Measurements from ENCODE around the gene CDH11.

The CDH11 gene

GRCh38 chr16:65122724-65123395, 997 bp upstream of the CDH11 start:
- no peak for DNase-seq
- H3K36me3 Mint-ChIP-seq (ENCODE audit: low read depth) = no peaks in the 10 kb centered on the region
- H3K9me3 Mint-ChIP-seq = no peaks in the 10 kb centered on the region
- no peak overlapping the region for H3K27ac Mint-ChIP-seq
- no peak overlapping the region for H3K4me3 Mint-ChIP-seq
- no peaks in the 10 kb centered on the region for H3K4me1 Mint-ChIP-seq
- ATAC-seq = no peak
- H3K27me3 Mint-ChIP-seq = peaks cover 52% of the 10 kb centered on the region

GRCh38 chr16:65120831-65121721, 787 bp downstream of the CDH11 start:
- Mint-ChIP-seq H3K4me3 (no peak overlapping the region), H3K9me3 (no peaks in the 10 kb centered on the region), H3K27ac (no peak overlapping the region), H3K36me3 (ENCODE audit: low read depth) (no peaks in the 10 kb centered on the region), H3K27me3 (peaks cover 55% of the 10 kb centered on the region), H3K4me1 (no peaks in the 10 kb centered on the region)
- ATAC-seq (no peak), DNase-seq (no peak)

- Mint-ChIP-seq H3K36me3 (ENCODE audit: low read depth) (no peaks in the 10 kb centered on the region), H3K4me3 (no peak overlapping the region), H3K27me3 (peaks cover 55% of the 10 kb centered on the region), H3K4me1 (no peaks in the 10 kb centered on the region), H3K9me3 (no peaks in the 10 kb centered on the region), H3K27ac (no peak overlapping the region)
- DNase-seq (no peak), ATAC-seq (no peak)
These were observed 1.4 kb downstream of the CDH11 start for GRCh38 chr16:65120461-65120830.

- no peak overlapping the region for H3K4me3 Mint-ChIP-seq
- no peaks in the 10 kb centered on the region for H3K36me3 Mint-ChIP-seq (ENCODE audit: low read depth)
- ATAC-seq (no peak), DNase-seq (no peak)
- no peaks in the 10 kb centered on the region for H3K9me3 Mint-ChIP-seq
- no peak overlapping the region for H3K27ac Mint-ChIP-seq
- H3K4me1 Mint-ChIP-seq = no peaks in the 10 kb centered on the region
- H3K27me3 Mint-ChIP-seq = peaks cover 55% of the 10 kb centered on the region
These were observed 1.9 kb downstream of the CDH11 start for GRCh38 chr16:65119901-65120401.

- ATAC-seq (no peak), DNase-seq (no peak)
- H3K27ac Mint-ChIP-seq = no peak overlapping the region
- H3K4me1 Mint-ChIP-seq = no peaks in the 10 kb centered on the region
- H3K9me3 Mint-ChIP-seq = no peaks in the 10 kb centered on the region
- peaks cover 53% of the 10 kb centered on the region for H3K27me3 Mint-ChIP-seq
- no peaks in the 10 kb centered on the region for H3K36me3 Mint-ChIP-seq (ENCODE audit: low read depth)
- no peak overlapping the region for H3K4me3 Mint-ChIP-seq
These were observed 2.4 kb downstream of the CDH11 start for GRCh38 chr16:65119435-65119834.

- H3K4me3 Mint-ChIP-seq = no peak overlapping the region
- H3K36me3 Mint-ChIP-seq (ENCODE audit: low read depth) = no peaks in the 10 kb centered on the region
- H3K27me3 Mint-ChIP-seq = peaks cover 47% of the 10 kb centered on the region
- H3K4me1 Mint-ChIP-seq = no peaks in the 10 kb centered on the region
- H3K9me3 Mint-ChIP-seq = no peaks in the 10 kb centered on the region
- DNase-seq (no peak), ATAC-seq (no peak)
- no peak overlapping the region for H3K27ac Mint-ChIP-seq
These were observed 3.0 kb downstream of the CDH11 start for GRCh38 chr16:65118871-65119270.

- Mint-ChIP-seq H3K4me1 (no peaks in the 10 kb centered on the region), H3K36me3 (ENCODE audit: low read depth) (no peaks in the 10 kb centered on the region), H3K4me3 (no peak overlapping the region), H3K27me3 (peaks cover 40% of the 10 kb centered on the region), H3K27ac (no peak overlapping the region), H3K9me3 (no peaks in the 10 kb centered on the region)
- ATAC-seq = no peak
- DNase-seq = peak; percentile 47
These were observed 3.9 kb downstream of the CDH11 start for GRCh38 chr16:65117811-65118448.

- ATAC-seq (no peak), DNase-seq (no peak)
- H3K4me3 Mint-ChIP-seq = no peak overlapping the region
- H3K27ac Mint-ChIP-seq = no peak overlapping the region
- H3K27me3 Mint-ChIP-seq = peaks cover 33% of the 10 kb centered on the region
- no peaks in the 10 kb centered on the region for H3K4me1 Mint-ChIP-seq
- H3K36me3 Mint-ChIP-seq (ENCODE audit: low read depth) = no peaks in the 10 kb centered on the region
- H3K9me3 Mint-ChIP-seq = no peaks in the 10 kb centered on the region
These were observed 4.9 kb downstream of the CDH11 start for GRCh38 chr16:65116818-65117430.

GRCh38 chr16:65116216-65116615, 5.6 kb downstream of the CDH11 start:
- Mint-ChIP-seq H3K27me3 (peaks cover 30% of the 10 kb centered on the region), H3K27ac (no peak overlapping the region), H3K4me1 (no peaks in the 10 kb centered on the region), H3K9me3 (no peaks in the 10 kb centered on the region), H3K4me3 (no peak overlapping the region), H3K36me3 (ENCODE audit: low read depth) (no peaks in the 10 kb centered on the region)
- DNase-seq (no peak), ATAC-seq (no peak)

GRCh38 chr16:65114527-65114926, 7.3 kb downstream of the CDH11 start:
- no peak for DNase-seq
- no peak for ATAC-seq
- Mint-ChIP-seq H3K27ac (no peak overlapping the region), H3K36me3 (ENCODE audit: low read depth) (no peaks in the 10 kb centered on the region), H3K9me3 (no peaks in the 10 kb centered on the region), H3K27me3 (peaks cover 19% of the 10 kb centered on the region), H3K4me3 (no peak overlapping the region), H3K4me1 (no peaks in the 10 kb centered on the region)

- no peak overlapping the region for H3K4me3 Mint-ChIP-seq
- H3K27me3 Mint-ChIP-seq = peaks cover 10% of the 10 kb centered on the region
- no peaks in the 10 kb centered on the region for H3K36me3 Mint-ChIP-seq (ENCODE audit: low read depth)
- no peaks in the 10 kb centered on the region for H3K4me1 Mint-ChIP-seq
- DNase-seq = no peak
- no peak for ATAC-seq
- no peaks in the 10 kb centered on the region for H3K9me3 Mint-ChIP-seq
- no peak overlapping the region for H3K27ac Mint-ChIP-seq
These were observed 8.4 kb downstream of the CDH11 start for GRCh38 chr16:65113441-65113840.

GRCh38 chr16:65111306-65111705, 10.6 kb downstream of the CDH11 start:
- no peak overlapping the region for H3K27ac Mint-ChIP-seq

GRCh38 chr16:65106757-65107156, 15.1 kb downstream of the CDH11 start:
- H3K36me3 Mint-ChIP-seq (ENCODE audit: low read depth) = no peaks in the 10 kb centered on the region
- H3K27me3 Mint-ChIP-seq = peaks cover 2% of the 10 kb centered on the region
- peaks cover 3% of the 10 kb centered on the region for H3K9me3 Mint-ChIP-seq
- DNase-seq (no peak), ATAC-seq (no peak)
- no peak overlapping the region for H3K4me3 Mint-ChIP-seq
- H3K27ac Mint-ChIP-seq = no peak overlapping the region
- no peaks in the 10 kb centered on the region for H3K4me1 Mint-ChIP-seq

More at GRCh38 chr16:65111306-65111705, 10.6 kb downstream of the CDH11 start:
- no peak overlapping the region for H3K4me3 Mint-ChIP-seq
- no peaks in the 10 kb centered on the region for H3K36me3 Mint-ChIP-seq (ENCODE audit: low read depth)
- H3K4me1 Mint-ChIP-seq = no peaks in the 10 kb centered on the region
- H3K9me3 Mint-ChIP-seq = no peaks in the 10 kb centered on the region
- H3K27me3 Mint-ChIP-seq = peaks cover 2% of the 10 kb centered on the region
- ATAC-seq = no peak
- no peak for DNase-seq

GRCh38 chr16:65105171-65105570, 16.7 kb downstream of the CDH11 start:
- H3K4me1 Mint-ChIP-seq = no peaks in the 10 kb centered on the region
- peaks cover 10% of the 10 kb centered on the region for H3K9me3 Mint-ChIP-seq
- H3K4me3 Mint-ChIP-seq = no peak overlapping the region
- H3K36me3 Mint-ChIP-seq (ENCODE audit: low read depth) = no peaks in the 10 kb centered on the region
- no peaks in the 10 kb centered on the region for H3K27me3 Mint-ChIP-seq
- no peak overlapping the region for H3K27ac Mint-ChIP-seq
- no peak for ATAC-seq
- no peak for DNase-seq

Measured in activated naive CD8-positive, alpha-beta T cell treated with anti-CD3 and anti-CD28 coated beads, Interleukin-2, amount 50 U/mL, for 24 hours (primary cell).